Kidney (tissue), 14 donors: Measurements from ENCODE around the gene PLEKHG5. TPM values are rescaled to one million over a fixed set of nuclear protein-coding genes. Genes with fewer than 3 reads are reported as not detected.

ENCODE experiments used
- DNase-seq, 5 donors: peaks; one replicate each; pipeline ENCODE4 v3.0.0-alpha.2; 2013 to 2020
- FAIRE-seq: peaks from 2 replicates; lab custom pipeline; 2012; peaks lifted over from hg19 to GRCh38; lab: Jason Lieb, UNC
- H3K27ac ChIP-seq, 2 donors: one replicate each; pipeline ENCODE4 v1.7.0; 2013; ENCODE audit warnings: low read depth in 2 of 2, low read length in 2 of 2, inconsistent platforms in 1 of 2
- H3K27me3 ChIP-seq: one replicate; pipeline ENCODE4 v1.7.1; 2013; ENCODE audit warnings: low read length, inconsistent platforms; ENCODE audit not compliant: control insufficient read depth, insufficient read depth
- H3K36me3 ChIP-seq, 3 donors: one replicate each; pipeline versions ENCODE4 v1.7.0 to v1.7.1; 2013; ENCODE audit warnings: low read length in 3 of 3, control low read depth in 1 of 3, inconsistent platforms in 1 of 3; ENCODE audit not compliant: insufficient read depth in 3 of 3, control insufficient read depth in 2 of 3
- H3K4me1 ChIP-seq, 3 donors: one replicate each; pipeline versions ENCODE4 v1.7.0 to v1.7.1; 2013; ENCODE audit warnings: low read length in 3 of 3, inconsistent platforms in 1 of 3, low read depth in 1 of 3; ENCODE audit not compliant: control insufficient read depth in 2 of 3, insufficient read depth in 2 of 3
- H3K4me3 ChIP-seq, 3 donors: one replicate each; pipeline versions ENCODE4 v1.7.0 to v1.8.1; 2013; ENCODE audit warnings: low read length in 3 of 3, control low read depth in 1 of 3, inconsistent platforms in 1 of 3
- H3K9ac ChIP-seq, 3 donors: one replicate each; pipeline versions ENCODE4 v1.7.0 to v1.7.1; 2013; ENCODE audit warnings: low read length in 3 of 3, control low read depth in 1 of 3, inconsistent platforms in 1 of 3
- H3K9me3 ChIP-seq, 3 donors: one replicate each; pipeline versions ENCODE4 v1.7.0 to v1.7.1; 2013; ENCODE audit warnings: low read length in 3 of 3, control low read depth in 1 of 3, inconsistent platforms in 1 of 3; ENCODE audit not compliant: control insufficient read depth in 2 of 3, insufficient read depth in 1 of 3
- intact Hi-C: fragments of 100-400 bp; cut with DNase I; formaldehyde crosslinking; loops from one replicate; pipeline ENCODE4 v1.11.1; 2022
- polyA plus RNA-seq: library from polyadenylated mRNA; stranded (reverse); fragments of 350-450 nt; fragmentation: Illumina TruSeq; extraction: RNeasy Lipid Tissue Mini Kit (QIAGEN cat#74804); gene quantifications from one replicate; pipeline ENCODE4 v1.2.3, GENCODE V29; 2014; ENCODE audit warnings: low read depth, low replicate concordance; ENCODE audit not compliant: insufficient read depth
- total RNA-seq: library from RNA; stranded (reverse); fragmentation: NEBNext Ultra II Directional; extraction: Animal tissue kit (Norgen Biotek cat#: 25700); gene quantifications from one replicate; pipeline ENCODE4 v1.2.1, GENCODE V29; 2021
- TF ChIP-seq, protein P1 (sequence below): IDR thresholded peaks from 3 replicates; pipeline ENCODE4 v1.5.1; 2012; ENCODE audit warnings: mild to moderate bottlenecking, moderate library complexity, borderline replicate concordance; ENCODE audit not compliant: insufficient read depth; ENCODE audit errors: extremely low read depth
- donor health status: control.
- donor health status: control.
- donor health status: control.
- donor health status: control.
- donor health status: control.
- donor health status: DM: yes; HTN: yes; CAD: no.
- donor health status: Normal renal cell carcinoma (clear cell type).

The PLEKHG5 gene
- total and polyA plus RNA-seq, 2 donors from 2014 or later: 4.4 to 14.0 TPM

DNA sequence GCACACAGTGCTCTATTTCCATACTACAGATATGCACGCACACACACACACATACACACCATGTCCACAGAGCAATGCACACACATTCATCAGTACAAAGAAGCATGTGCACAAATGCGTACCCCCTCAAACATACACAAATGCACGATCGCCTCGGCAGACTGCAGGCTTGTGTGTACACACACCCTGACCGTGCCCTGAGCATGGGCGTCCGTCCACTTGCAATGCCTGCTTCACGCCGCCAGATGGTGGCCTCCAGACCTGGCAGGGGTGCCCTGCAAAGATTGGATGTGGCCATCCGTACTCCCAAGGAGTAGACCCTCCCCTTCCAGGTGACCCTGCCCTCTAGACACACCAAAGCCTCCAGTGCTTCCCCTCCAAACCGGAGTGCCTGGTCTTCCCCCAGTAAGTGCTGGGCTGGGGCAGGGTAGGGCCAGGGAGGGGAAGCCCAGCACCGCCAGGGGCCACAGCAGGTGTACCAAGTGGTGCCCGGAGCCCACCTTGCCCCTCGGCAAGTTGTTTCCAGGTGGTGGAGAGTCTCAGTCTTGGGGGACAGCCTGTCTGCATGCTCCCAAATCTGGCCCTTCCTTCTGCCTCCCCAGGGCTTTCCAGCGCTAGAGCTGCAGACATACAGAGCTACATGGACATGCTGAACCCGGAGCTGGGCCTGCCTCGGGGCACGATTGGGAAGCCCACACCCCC is 46.3 kb downstream of the PLEKHG5 start:
- peak in 3 of 5 donors; percentile 61 to 73 (median 66) for DNase-seq
- TF ChIP-seq, protein P1, sequence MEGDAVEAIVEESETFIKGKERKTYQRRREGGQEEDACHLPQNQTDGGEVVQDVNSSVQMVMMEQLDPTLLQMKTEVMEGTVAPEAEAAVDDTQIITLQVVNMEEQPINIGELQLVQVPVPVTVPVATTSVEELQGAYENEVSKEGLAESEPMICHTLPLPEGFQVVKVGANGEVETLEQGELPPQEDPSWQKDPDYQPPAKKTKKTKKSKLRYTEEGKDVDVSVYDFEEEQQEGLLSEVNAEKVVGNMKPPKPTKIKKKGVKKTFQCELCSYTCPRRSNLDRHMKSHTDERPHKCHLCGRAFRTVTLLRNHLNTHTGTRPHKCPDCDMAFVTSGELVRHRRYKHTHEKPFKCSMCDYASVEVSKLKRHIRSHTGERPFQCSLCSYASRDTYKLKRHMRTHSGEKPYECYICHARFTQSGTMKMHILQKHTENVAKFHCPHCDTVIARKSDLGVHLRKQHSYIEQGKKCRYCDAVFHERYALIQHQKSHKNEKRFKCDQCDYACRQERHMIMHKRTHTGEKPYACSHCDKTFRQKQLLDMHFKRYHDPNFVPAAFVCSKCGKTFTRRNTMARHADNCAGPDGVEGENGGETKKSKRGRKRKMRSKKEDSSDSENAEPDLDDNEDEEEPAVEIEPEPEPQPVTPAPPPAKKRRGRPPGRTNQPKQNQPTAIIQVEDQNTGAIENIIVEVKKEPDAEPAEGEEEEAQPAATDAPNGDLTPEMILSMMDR: peak; percentile 47
- H3K36me3 ChIP-seq: no peaks in the 10 kb centered on the region
- no peak overlapping the region for H3K27ac ChIP-seq
- no peaks in the 10 kb centered on the region for H3K9me3 ChIP-seq
- H3K4me3 ChIP-seq: no peak overlapping the region
- H3K4me1 ChIP-seq: peaks cover 0 to 4% (median 3%) of the 10 kb centered on the region in 3 donors
- H3K27me3 ChIP-seq: peaks cover 3% of the 10 kb centered on the region
- FAIRE-seq: no peak
- intact Hi-C loops: no loop called here
- H3K9ac ChIP-seq: no peak overlapping the region

- DNase-seq (peak in 1 of 5 donors; percentile 70), FAIRE-seq (no peak)
- Histone ChIP-seq H3K27me3 (peaks cover 3% of the 10 kb centered on the region), H3K27ac (no peak overlapping the region), H3K4me1 (peaks cover 0 to 3% (median 0%) of the 10 kb centered on the region in 3 donors), H3K4me3 (no peak overlapping the region), H3K36me3 (no peaks in the 10 kb centered on the region), H3K9ac (no peak overlapping the region), H3K9me3 (no peaks in the 10 kb centered on the region)
- intact Hi-C loops: no loop called here
- TF ChIP-seq, protein P1: no peak
These were observed 47.1 kb downstream of the PLEKHG5 start for GRCh38 chr1:6444377-6444776.

DNA sequence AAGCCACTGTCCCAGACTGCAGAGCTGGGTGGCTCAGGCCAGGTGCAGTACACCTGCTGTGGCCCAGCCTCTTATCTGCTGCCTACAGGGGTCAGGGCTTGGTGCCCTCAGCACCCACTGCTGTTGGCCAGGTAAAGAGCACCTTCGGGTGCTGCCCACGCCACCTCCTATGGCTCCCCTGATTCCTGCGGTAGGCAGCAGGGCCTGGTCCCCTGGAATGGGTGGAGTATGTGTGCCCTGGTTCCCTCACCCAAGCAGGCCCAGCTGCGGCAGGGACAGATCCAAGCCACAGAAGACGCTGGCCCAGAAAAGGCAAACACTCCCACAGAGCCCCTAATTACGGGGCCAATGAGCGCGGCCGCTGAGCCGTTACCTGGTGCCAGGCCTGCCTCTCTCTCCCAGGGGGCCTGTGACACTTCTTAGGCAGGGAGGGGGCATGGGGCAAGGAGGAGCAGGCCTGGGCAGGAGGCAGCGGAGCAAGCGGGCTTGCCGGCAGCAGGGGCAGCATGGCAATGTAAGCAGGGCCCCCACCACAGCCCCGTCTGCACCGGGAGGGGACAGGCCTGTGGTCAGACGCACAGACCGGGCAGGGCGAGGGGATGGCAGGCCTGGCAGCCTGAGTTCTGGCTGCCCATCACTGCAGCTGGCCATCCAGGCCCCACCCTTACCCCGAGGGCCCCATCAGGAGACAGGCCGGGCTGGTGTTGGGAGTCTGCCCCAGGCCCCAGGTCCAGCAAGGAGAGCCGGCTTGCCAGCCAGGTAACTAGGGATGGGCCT is 47.9 kb downstream of the PLEKHG5 start:
- Histone ChIP-seq H3K36me3 (no peaks in the 10 kb centered on the region), H3K27me3 (peaks cover 3% of the 10 kb centered on the region), H3K9me3 (no peaks in the 10 kb centered on the region), H3K9ac (no peak overlapping the region), H3K4me3 (no peak overlapping the region), H3K4me1 (peaks cover 0 to 4% (median 0%) of the 10 kb centered on the region in 3 donors), H3K27ac (no peak overlapping the region)
- no peak for FAIRE-seq
- TF ChIP-seq, protein P1: no peak
- DNase-seq: no peak
- intact Hi-C loops: no loop called here
